ENCODE results near the gene TMEM259. TPM values are rescaled to one million over a fixed set of nuclear protein-coding genes. Genes with fewer than 3 reads are reported as not detected.

TMEM259 gene
- total RNA-seq, 1 donor from 2014 or later, result 199 TPM

DNA sequence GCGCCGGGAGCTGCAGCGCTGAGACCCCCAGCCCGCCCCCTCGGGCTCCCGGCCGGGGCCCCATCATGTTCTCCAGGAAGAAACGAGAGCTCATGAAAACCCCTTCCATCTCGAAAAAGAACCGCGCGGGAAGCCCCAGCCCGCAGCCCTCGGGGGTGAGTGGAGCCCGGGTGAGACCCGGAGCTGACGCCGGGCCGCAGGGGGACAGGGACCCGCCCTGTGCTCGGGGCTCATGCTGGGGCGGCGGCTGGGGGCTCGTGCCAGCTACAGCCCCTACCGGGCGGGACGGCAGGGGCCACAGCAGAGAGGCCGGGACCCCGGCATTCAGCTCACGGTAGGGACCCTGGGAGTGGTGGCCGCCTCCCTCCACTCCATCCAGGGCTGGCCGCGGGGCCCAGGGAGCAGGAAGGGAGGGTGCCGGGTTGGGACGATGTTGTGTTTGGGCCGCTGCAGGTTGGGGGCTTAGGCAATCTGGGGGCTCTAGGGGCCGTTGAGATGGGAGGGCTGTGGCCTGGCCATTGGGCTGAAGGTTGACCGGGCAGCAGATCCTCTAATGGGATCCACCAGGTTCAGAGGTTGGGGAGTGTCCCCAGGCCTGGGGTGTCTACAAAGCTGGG lies 46.5 kb upstream of the TMEM259 start:
- Mint-ChIP-seq H3K27ac (no peak overlapping the region), H3K27me3 (peaks cover 38% of the 10 kb centered on the region), H3K4me1 (ENCODE audit: low read depth) (peaks cover 3% of the 10 kb centered on the region), H3K9me3 (ENCODE audit: low read depth) (no peaks in the 10 kb centered on the region), H3K4me3 (ENCODE audit: low read depth) (no peak overlapping the region), H3K36me3 (ENCODE audit: insufficient read depth) (no peaks in the 10 kb centered on the region)
- TF ChIP-seq CTCF (IDR thresholded peaks at IDR 0.05; ENCODE audit: unreplicated experiment), result no peak
- DNase-seq (ENCODE audit: low spot score, unreplicated experiment), result no peak

DNA sequence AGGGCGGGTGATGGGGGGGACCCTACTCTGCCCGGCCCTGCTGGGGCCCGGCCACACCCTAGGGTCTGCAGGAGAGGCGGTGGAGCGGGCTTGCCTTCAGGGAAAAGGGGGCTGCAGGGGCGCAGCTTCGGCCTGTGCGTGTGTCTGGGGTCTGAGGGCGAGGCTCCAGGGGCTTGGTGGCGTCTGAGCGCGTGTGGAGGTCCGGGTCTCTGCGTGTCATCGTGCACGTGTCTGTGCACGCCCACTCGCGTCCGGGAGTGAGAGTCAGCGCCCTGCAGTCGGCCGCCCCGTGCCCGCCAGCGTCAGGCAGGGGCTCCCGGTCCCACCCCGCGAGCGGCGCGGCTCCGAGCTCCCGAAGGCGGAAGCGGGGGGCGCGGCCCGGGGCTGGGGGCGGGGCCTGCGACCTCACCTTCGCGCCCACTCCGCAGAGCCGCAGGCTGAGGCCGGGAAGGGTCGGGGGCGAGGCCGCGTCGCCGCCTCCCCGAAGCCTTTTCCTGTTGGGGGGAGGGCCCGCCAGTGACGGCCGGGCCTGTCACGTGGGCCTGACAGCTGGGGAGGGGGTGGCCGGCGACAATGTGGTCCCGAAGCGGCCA lies 45.9 kb upstream of the TMEM259 start, which contains the start of gene ARHGAP45:
ARHGAP45 (plus strand) TSS at position 420 of the 593 bp plus-strand sequence. CDS start 239 bp downstream, outside the sequence.
- no peak for DNase-seq (ENCODE audit: low spot score, unreplicated experiment)
- Mint-ChIP-seq H3K27ac (peak within 1 kb of the TSS; percentile 24), H3K27me3 (peaks cover 32% of the 10 kb centered on the region), H3K4me3 (ENCODE audit: low read depth) (peak within 1 kb of the TSS; percentile 24), H3K9me3 (ENCODE audit: low read depth) (no peaks in the 10 kb centered on the region), H3K4me1 (ENCODE audit: low read depth) (peaks cover 2% of the 10 kb centered on the region), H3K36me3 (ENCODE audit: insufficient read depth) (no peaks in the 10 kb centered on the region)
- no peak for TF ChIP-seq CTCF (IDR thresholded peaks at IDR 0.05; ENCODE audit: unreplicated experiment)

GRCh38 chr19:1066251-1066747 lies 45.4 kb upstream of the TMEM259 start:
- Mint-ChIP-seq H3K36me3 (ENCODE audit: insufficient read depth) (no peaks in the 10 kb centered on the region), H3K27me3 (peaks cover 28% of the 10 kb centered on the region), H3K9me3 (ENCODE audit: low read depth) (no peaks in the 10 kb centered on the region), H3K27ac (peak overlapping the region; percentile 24), H3K4me1 (ENCODE audit: low read depth) (peaks cover 1% of the 10 kb centered on the region), H3K4me3 (ENCODE audit: low read depth) (no peak overlapping the region)
- no peak for DNase-seq (ENCODE audit: low spot score, unreplicated experiment)
- TF ChIP-seq CTCF (IDR thresholded peaks at IDR 0.05; ENCODE audit: unreplicated experiment), result no peak

- H3K27ac Mint-ChIP-seq, result peak overlapping the region; percentile 24
- no peak for TF ChIP-seq CTCF (IDR thresholded peaks at IDR 0.05; ENCODE audit: unreplicated experiment)
- peaks cover 1% of the 10 kb centered on the region for H3K4me1 Mint-ChIP-seq (ENCODE audit: low read depth)
- H3K4me3 Mint-ChIP-seq (ENCODE audit: low read depth), result peak overlapping the region; percentile 26
- no peaks in the 10 kb centered on the region for H3K9me3 Mint-ChIP-seq (ENCODE audit: low read depth)
- DNase-seq (ENCODE audit: low spot score, unreplicated experiment), result no peak
- H3K27me3 Mint-ChIP-seq, result peaks cover 26% of the 10 kb centered on the region
- no peaks in the 10 kb centered on the region for H3K36me3 Mint-ChIP-seq (ENCODE audit: insufficient read depth)
Measured at GRCh38 chr19:1065606-1066109, 44.7 kb upstream of the TMEM259 start.

DNA sequence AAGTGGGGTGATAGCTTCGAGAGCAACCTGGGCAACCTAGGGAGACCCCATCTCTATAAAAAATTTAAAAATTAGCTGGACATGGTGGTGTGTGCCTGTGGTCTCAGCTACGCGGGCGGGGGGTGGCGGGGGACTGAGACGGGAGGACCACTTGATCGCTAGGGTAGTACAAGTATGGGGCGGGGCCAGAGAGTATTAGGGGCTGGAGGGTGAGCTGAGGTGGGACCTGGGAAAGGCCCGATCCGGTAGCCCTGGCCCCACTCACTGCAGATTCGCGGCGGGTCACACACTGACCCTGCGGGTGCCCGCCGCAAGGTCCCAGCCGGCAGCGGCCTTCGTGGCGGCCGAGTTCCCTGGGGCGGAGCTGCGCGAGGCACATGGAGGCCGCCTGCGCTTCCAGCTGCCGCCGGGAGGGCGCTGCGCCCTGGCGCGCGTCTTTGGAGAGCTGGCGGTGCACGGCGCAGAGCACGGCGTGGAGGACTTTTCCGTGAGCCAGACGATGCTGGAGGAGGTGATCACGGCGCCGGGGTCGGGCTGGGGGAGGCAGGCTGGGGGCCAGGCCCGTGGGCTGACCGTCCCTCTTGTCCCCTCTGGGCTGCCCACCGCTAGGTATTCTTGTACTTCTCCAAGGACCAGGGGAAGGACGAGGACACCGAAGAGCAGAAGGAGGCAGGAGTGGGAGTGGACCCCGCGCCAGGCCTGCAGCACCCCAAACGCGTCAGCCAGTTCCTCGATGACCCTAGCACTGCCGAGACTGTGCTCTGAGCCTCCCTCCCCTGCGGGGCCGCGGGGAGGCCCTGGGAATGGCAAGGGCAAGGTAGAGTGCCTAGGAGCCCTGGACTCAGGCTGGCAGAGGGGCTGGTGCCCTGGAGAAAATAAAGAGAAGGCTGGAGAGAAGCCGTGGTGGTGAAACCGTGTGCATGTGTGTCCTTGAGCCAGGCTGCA lies 44.0 kb upstream of the TMEM259 start:
- Mint-ChIP-seq H3K27ac (no peak overlapping the region), H3K36me3 (ENCODE audit: insufficient read depth) (no peaks in the 10 kb centered on the region), H3K4me3 (ENCODE audit: low read depth) (peak overlapping the region; percentile 44), H3K9me3 (ENCODE audit: low read depth) (no peaks in the 10 kb centered on the region), H3K27me3 (peaks cover 23% of the 10 kb centered on the region), H3K4me1 (ENCODE audit: low read depth) (peaks cover 1% of the 10 kb centered on the region)
- peak; percentile 59 for DNase-seq (ENCODE audit: low spot score, unreplicated experiment)
- TF ChIP-seq CTCF (IDR thresholded peaks at IDR 0.05; ENCODE audit: unreplicated experiment), result peak; percentile 85

All from progenitor cell of endocrine pancreas (in vitro differentiated cells).